Loucy (cell line): ENCODE data around the gene PANK1.

Experiments
- H2AFZ ChIP-seq: fragments of 200-600 bp; sonication (generic); 2 replicates; pipeline ENCODE4 v1.6.0; 2016; ENCODE audit warnings: antibody characterized with exemption, mild to moderate bottlenecking, low read length, moderate library complexity
- H3F3A ChIP-seq: fragments of 200-600 bp; 2 replicates; pipeline ENCODE4 v1.6.0; 2016; ENCODE audit warnings: antibody characterized with exemption, low read depth, mild to moderate bottlenecking
- H3K27me3 ChIP-seq: fragments of 200-600 bp; sonication (generic); 2 replicates; pipeline ENCODE4 v1.6.1; 2014; ENCODE audit warnings: low read length, mild to moderate bottlenecking; ENCODE audit not compliant: insufficient read depth, poor library complexity, severe bottlenecking
- H3K36me3 ChIP-seq: fragments of 200-600 bp; sonication (generic); 2 replicates; pipeline ENCODE4 v1.6.1; 2016; ENCODE audit warnings: low read length; ENCODE audit not compliant: insufficient read depth
- H3K4me1 ChIP-seq: fragments of 200-600 bp; sonication (generic); 2 replicates; pipeline ENCODE4 v1.5.1; 2014; ENCODE audit warnings: low read length, mild to moderate bottlenecking; ENCODE audit not compliant: insufficient read depth, poor library complexity, severe bottlenecking
- H3K4me2 ChIP-seq: fragments of 200-600 bp; sonication (generic); 2 replicates; pipeline ENCODE4 v1.6.0; 2014; ENCODE audit warnings: antibody characterized with exemption, low read length, low read depth, mild to moderate bottlenecking; ENCODE audit not compliant: poor library complexity, severe bottlenecking
- H3K4me3 ChIP-seq: fragments of 200-600 bp; sonication (generic); 2 replicates; pipeline ENCODE4 v1.5.1; 2014; ENCODE audit warnings: low read length, mild to moderate bottlenecking, mixed read lengths; ENCODE audit not compliant: poor library complexity, severe bottlenecking
- H3K79me2 ChIP-seq: fragments of 200-600 bp; sonication (generic); 2 replicates; pipeline ENCODE4 v1.6.1; 2014; ENCODE audit warnings: low read length; ENCODE audit not compliant: insufficient read depth
- H3K9ac ChIP-seq: fragments of 200-600 bp; sonication (generic); 2 replicates; pipeline ENCODE4 v1.6.0; 2014; ENCODE audit warnings: mild to moderate bottlenecking, low read depth, low read length, moderate library complexity; ENCODE audit not compliant: poor library complexity, severe bottlenecking
- H3K9me2 ChIP-seq: fragments of 200-600 bp; sonication (generic); replicated peaks from 2 replicates; pipeline ENCODE4 v1.6.1; 2016; ENCODE audit warnings: low read depth, low read length, mixed read lengths
- H3K9me3 ChIP-seq: fragments of 200-600 bp; sonication (generic); 2 replicates; pipeline ENCODE4 v1.6.1; 2014; ENCODE audit warnings: mild to moderate bottlenecking, antibody characterized with exemption, low read length, low read depth; ENCODE audit not compliant: insufficient read depth
- H4K20me1 ChIP-seq: fragments of 200-600 bp; sonication (generic); 2 replicates; pipeline ENCODE4 v1.6.0; 2014; ENCODE audit warnings: antibody characterized with exemption, low read length, mild to moderate bottlenecking; ENCODE audit not compliant: insufficient read depth, poor library complexity, severe bottlenecking
- EZH2phosphoT487 ChIP-seq: fragments of 200-600 bp; IDR thresholded peaks from 2 replicates; pipeline ENCODE4 v1.6.1; 2018; ENCODE audit warnings: antibody characterized with exemption, mild to moderate bottlenecking, moderate library complexity, borderline replicate concordance
- TF ChIP-seq, protein P1 (sequence below): fragments of 200-600 bp; sonication (generic); conservative IDR thresholded peaks from 2 replicates; pipeline ENCODE4 v1.5.1; 2014; ENCODE audit warnings: mild to moderate bottlenecking, antibody characterized with exemption, low read length

The PANK1 gene

DNA sequence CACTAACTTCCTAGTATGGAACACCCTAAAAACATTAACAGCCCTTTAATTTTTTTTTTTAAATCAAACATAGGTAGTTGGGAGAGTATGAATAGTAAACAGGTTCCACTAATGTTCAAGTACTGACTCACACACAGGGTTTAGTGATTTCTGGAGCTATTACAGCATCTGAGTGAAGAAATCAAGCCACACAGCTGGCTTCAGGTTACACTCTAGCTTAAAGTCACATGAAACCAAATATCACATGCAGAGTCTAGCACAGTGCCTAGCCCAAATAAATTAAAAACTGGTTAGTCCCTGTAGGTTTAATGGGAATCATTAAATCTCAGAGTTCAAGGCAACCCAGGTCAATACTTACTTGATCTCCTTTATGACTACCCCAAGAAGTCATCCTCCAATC is 11.6 kb downstream of the PANK1 start:
- TF ChIP-seq, protein P1, sequence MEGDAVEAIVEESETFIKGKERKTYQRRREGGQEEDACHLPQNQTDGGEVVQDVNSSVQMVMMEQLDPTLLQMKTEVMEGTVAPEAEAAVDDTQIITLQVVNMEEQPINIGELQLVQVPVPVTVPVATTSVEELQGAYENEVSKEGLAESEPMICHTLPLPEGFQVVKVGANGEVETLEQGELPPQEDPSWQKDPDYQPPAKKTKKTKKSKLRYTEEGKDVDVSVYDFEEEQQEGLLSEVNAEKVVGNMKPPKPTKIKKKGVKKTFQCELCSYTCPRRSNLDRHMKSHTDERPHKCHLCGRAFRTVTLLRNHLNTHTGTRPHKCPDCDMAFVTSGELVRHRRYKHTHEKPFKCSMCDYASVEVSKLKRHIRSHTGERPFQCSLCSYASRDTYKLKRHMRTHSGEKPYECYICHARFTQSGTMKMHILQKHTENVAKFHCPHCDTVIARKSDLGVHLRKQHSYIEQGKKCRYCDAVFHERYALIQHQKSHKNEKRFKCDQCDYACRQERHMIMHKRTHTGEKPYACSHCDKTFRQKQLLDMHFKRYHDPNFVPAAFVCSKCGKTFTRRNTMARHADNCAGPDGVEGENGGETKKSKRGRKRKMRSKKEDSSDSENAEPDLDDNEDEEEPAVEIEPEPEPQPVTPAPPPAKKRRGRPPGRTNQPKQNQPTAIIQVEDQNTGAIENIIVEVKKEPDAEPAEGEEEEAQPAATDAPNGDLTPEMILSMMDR = no peak
- no peak for TF ChIP-seq EZH2phosphoT487
- H3K79me2 ChIP-seq = peaks cover 55% of the 10 kb centered on the region

DNA sequence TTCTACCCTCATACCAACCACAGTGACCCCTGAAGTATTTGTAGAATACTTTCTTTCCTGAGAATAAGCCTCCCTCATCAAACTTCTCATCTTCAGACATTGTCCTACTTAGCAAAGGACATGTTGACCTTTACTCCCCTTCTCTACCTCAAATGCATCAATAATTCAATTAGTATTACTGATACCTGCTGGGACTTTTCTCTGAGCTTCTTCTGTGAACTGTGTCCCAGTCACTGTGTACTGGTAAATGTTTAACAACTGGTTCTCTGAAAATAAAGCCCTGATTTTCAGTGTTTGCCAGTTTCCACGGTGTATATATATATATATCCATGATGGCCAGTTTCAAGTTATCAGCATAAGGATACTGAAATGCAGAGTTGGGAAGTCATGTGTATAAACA is 12.2 kb downstream of the PANK1 start:
- no peaks in the 10 kb centered on the region for H4K20me1 ChIP-seq
- no peak overlapping the region for H3K4me2 ChIP-seq
- no peak overlapping the region for H2AFZ ChIP-seq
- TF ChIP-seq EZH2phosphoT487 = no peak
- TF ChIP-seq, protein P1 = no peak
- peaks cover 5% of the 10 kb centered on the region for H3K4me1 ChIP-seq
- H3K79me2 ChIP-seq = peaks cover 55% of the 10 kb centered on the region
- H3K9me2 ChIP-seq = no peaks in the 10 kb centered on the region
- H3K4me3 ChIP-seq = no peak overlapping the region
- peaks cover 15% of the 10 kb centered on the region; the same call in 1 of the 2 replicates for H3K36me3 ChIP-seq
- H3K27me3 ChIP-seq = no peaks in the 10 kb centered on the region
- H3F3A ChIP-seq = no peaks in the 10 kb centered on the region
- H3K9me3 ChIP-seq = no peaks in the 10 kb centered on the region
- no peak overlapping the region for H3K9ac ChIP-seq

More for the DNA sequence above, 11.6 kb downstream of the PANK1 start:
- Histone ChIP-seq H3K36me3 (peaks cover 15% of the 10 kb centered on the region; the same call in 1 of the 2 replicates), H3K4me1 (no peaks in the 10 kb centered on the region), H3K9ac (no peak overlapping the region), H4K20me1 (no peaks in the 10 kb centered on the region), H3K27me3 (no peaks in the 10 kb centered on the region), H3K4me3 (no peak overlapping the region), H3K4me2 (no peak overlapping the region), H3F3A (no peaks in the 10 kb centered on the region), H2AFZ (no peak overlapping the region), H3K9me2 (no peaks in the 10 kb centered on the region), H3K9me3 (no peaks in the 10 kb centered on the region)

DNA sequence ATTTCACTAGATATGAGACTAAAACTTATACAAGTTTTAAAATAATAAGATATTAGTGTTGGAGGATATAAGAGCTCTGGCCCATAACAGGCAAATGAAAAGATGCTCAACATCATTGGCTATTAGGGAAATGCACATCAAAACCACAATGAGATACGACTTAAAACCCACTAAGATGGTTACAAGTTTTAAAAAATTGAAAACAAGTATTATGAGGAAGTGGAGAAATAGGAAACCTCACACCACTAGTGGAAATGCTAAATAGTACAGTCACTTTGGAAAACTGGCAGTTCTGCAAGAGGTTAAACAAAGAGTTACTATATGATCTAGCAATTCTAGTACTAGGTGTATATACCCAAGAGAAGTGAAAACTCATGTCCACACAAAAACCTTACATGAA is 17.2 kb downstream of the PANK1 start:
- Histone ChIP-seq H3K9ac (no peak overlapping the region), H2AFZ (no peak overlapping the region), H4K20me1 (no peaks in the 10 kb centered on the region), H3K27me3 (no peaks in the 10 kb centered on the region), H3K79me2 (peaks cover 45% of the 10 kb centered on the region), H3K4me2 (no peak overlapping the region), H3K4me1 (peaks cover 8% of the 10 kb centered on the region), H3K9me3 (no peaks in the 10 kb centered on the region), H3K36me3 (no peaks in the 10 kb centered on the region; the same call in 1 of the 2 replicates), H3K9me2 (no peaks in the 10 kb centered on the region), H3F3A (no peaks in the 10 kb centered on the region), H3K4me3 (no peak overlapping the region)
- TF ChIP-seq, protein P1 = no peak
- no peak for TF ChIP-seq EZH2phosphoT487
